ENCODE results near the gene OR4D1. TPM values are rescaled to one million over a fixed set of nuclear protein-coding genes. Genes with fewer than 3 reads are reported as not detected.

OR4D1 gene
- total RNA-seq, result not detected

DNA sequence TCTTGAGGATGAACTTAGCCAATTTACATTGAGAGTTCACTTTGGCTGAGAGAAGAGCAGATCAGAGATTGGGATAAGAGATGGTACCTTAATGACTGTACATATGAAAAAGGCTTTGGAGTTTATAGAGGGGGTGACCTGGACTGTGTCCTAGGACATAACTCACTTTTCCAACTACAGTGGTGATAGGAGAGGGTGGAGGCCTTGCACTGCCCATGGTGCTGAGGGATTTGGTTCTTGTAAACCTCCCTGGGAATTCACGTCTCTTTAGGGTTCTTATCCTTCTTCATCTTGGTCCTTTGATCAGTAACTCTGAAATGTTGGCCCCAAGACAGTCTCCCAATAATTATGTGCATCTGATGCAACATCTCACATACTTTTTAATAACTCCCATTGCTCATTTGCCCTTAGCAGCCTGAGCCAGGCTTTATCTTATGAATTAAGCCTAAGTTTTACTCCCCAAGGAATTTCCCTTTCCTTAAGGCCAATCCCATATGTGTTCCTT lies at the start of gene OR4D1:
Gene OR4D1 (plus strand): TSS at position 455 of the 505 bp plus-strand sequence. CDS start 6,770 bp downstream, outside the sequence.

DNA sequence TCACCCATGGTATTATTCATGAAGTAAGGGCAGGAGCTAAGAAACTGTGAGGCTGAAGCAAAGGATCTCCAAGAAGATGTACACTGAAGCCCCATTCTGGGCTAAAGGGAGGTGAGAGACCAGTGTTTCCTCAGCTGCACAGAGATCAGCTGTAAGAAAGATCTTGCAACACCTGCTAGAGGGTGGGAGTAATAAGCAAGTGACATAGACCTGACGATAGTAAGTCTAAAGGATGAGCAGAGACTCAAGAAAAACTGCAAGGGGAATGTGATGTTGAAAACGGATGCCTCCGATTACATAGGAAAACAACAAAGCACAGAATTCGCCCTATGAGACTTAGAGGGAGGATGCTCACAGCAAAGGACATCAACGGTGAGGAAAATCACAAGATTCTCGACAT lies 18.5 kb downstream of the OR4D1 start, which contains the start of gene OR4D2:
Gene OR4D2 (plus strand): TSS at position 301 of the 400 bp plus-strand sequence. CDS start 2,674 bp downstream, outside the sequence.

DNA sequence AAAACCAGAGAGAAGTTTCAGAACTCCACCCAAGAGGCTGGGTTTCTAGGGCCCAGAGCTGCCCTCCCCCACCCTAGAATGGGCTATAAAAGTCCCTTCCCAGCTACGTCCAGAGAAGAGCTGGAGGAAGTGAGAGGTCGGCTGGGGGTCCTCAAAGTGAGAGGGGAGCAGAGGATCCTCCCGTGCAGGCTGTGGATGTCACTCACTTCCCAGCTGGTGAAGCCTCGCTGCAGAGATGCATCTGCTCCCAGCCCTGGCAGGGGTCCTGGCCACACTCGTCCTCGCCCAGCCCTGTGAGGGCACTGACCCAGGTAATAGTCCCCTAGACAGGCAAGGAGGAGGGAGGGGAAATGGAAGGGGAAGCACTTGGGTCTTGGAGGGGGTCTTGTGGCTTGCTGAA lies 44.4 kb downstream of the OR4D1 start, which contains the start of gene EPX:
Gene EPX (plus strand): TSS at position 115 of the 400 bp plus-strand sequence. CDS start 121 bp downstream, at position 236.

Other genes starting within 250 kb of the OR4D1 start
- 14.1 TPM for gene CUEDC1, start 193.0 kb upstream of the OR4D1 start, total RNA-seq
- gene VEZF1, start 160.1 kb upstream of the OR4D1 start, total RNA-seq, result 93.3 TPM
- 350 TPM for gene SRSF1, start 141.1 kb upstream of the OR4D1 start, total RNA-seq
- 42.9 TPM for gene DYNLL2, start 65.0 kb upstream of the OR4D1 start, total RNA-seq
- gene OR4D2, start 18.6 kb downstream of the OR4D1 start, total RNA-seq, result not detected
- not detected for gene EPX, start 44.3 kb downstream of the OR4D1 start, total RNA-seq
- 24.4 TPM for gene MKS1, start 70.9 kb downstream of the OR4D1 start, total RNA-seq
- gene LPO, start 90.2 kb downstream of the OR4D1 start, total RNA-seq, result not detected
- 0.94 TPM for gene MPO, start 132.6 kb downstream of the OR4D1 start, total RNA-seq
- gene TSPOAP1, start 180.4 kb downstream of the OR4D1 start, total RNA-seq, result 91.7 TPM
- 35.7 TPM for gene SUPT4H1, start 203.8 kb downstream of the OR4D1 start, total RNA-seq

All from parietal lobe (tissue), 1 donor.